H9 (cell line): ENCODE measurements around the gene USP47. TPM values are rescaled to one million over a fixed set of nuclear protein-coding genes. Genes with fewer than 3 reads are reported as not detected.

Experiments
- DNase-seq: peaks from one replicate; pipeline ENCODE4 v3.0.0-alpha.2; 2017
- H2AFZ ChIP-seq: one replicate; pipeline ENCODE4 v1.6.1; 2013; ENCODE audit warnings: mild to moderate bottlenecking, low read length, control low read depth, moderate library complexity
- H2AK5ac ChIP-seq: 2 replicates; pipeline ENCODE4 v1.6.1; 2013; ENCODE audit warnings: low read length, control low read depth, mixed read lengths; ENCODE audit not compliant: insufficient read length
- H2BK120ac ChIP-seq: one replicate; pipeline ENCODE4 v1.6.1; 2013; ENCODE audit warnings: low read depth, mild to moderate bottlenecking, low read length, control low read depth, inconsistent platforms; ENCODE audit not compliant: poor library complexity, severe bottlenecking
- H2BK12ac ChIP-seq: 2 replicates; pipeline ENCODE4 v1.6.1; 2013; ENCODE audit warnings: low read length, control low read depth, mixed read lengths, low read depth; ENCODE audit not compliant: insufficient read length
- H2BK15ac ChIP-seq: 2 replicates; pipeline ENCODE4 v1.6.1; 2013; ENCODE audit warnings: low read depth, low read length, control low read depth
- H2BK20ac ChIP-seq: one replicate; pipeline ENCODE4 v1.6.1; 2013; ENCODE audit warnings: low read depth, mild to moderate bottlenecking, low read length, control low read depth, inconsistent platforms; ENCODE audit not compliant: poor library complexity, severe bottlenecking
- H2BK5ac ChIP-seq: 2 replicates; pipeline ENCODE4 v1.6.1; 2013; ENCODE audit warnings: low read length, control low read depth, mixed read lengths; ENCODE audit not compliant: insufficient read length
- H3K14ac ChIP-seq: 2 replicates; pipeline ENCODE4 v1.6.1; 2013; ENCODE audit warnings: low read length, control low read depth; ENCODE audit not compliant: insufficient read depth
- H3K18ac ChIP-seq: 2 replicates; pipeline ENCODE4 v1.6.1; 2013; ENCODE audit warnings: low read depth, mild to moderate bottlenecking, mixed read lengths, low read length, control low read depth; ENCODE audit not compliant: insufficient read length
- H3K23ac ChIP-seq: 2 replicates; pipeline ENCODE4 v1.6.1; 2013; ENCODE audit warnings: low read length, control low read depth, mixed read lengths, low read depth; ENCODE audit not compliant: insufficient read length
- H3K23me2 ChIP-seq: 2 replicates; pipeline ENCODE4 v1.6.1; 2013; ENCODE audit warnings: low read depth, mild to moderate bottlenecking, mixed read lengths, low read length, control low read depth; ENCODE audit not compliant: insufficient read length, poor library complexity, severe bottlenecking
- H3K27ac ChIP-seq: 2 replicates; pipeline ENCODE4 v1.5.1; 2013; ENCODE audit warnings: low read length, control low read depth, mixed read lengths, low read depth; ENCODE audit not compliant: insufficient read length
- H3K27me3 ChIP-seq: 2 replicates; pipeline ENCODE4 v1.6.1; 2013; ENCODE audit warnings: low read length, control low read depth, inconsistent platforms; ENCODE audit not compliant: insufficient read depth
- H3K4ac ChIP-seq: 2 replicates; pipeline ENCODE4 v1.6.1; 2013; ENCODE audit warnings: low read depth, mild to moderate bottlenecking, control low read depth, inconsistent platforms, low read length, moderate library complexity
- H3K4me1 ChIP-seq: 2 replicates; pipeline ENCODE4 v1.6.1; 2013; ENCODE audit warnings: low read length, control low read depth, inconsistent platforms; ENCODE audit not compliant: insufficient read depth
- H3K4me2 ChIP-seq: 2 replicates; pipeline ENCODE4 v1.6.1; 2013; ENCODE audit warnings: low read length, control low read depth, mixed read lengths; ENCODE audit not compliant: insufficient read length, insufficient read depth
- H3K56ac ChIP-seq: 2 replicates; pipeline ENCODE4 v1.6.1; 2013; ENCODE audit warnings: low read depth, mild to moderate bottlenecking, mixed read lengths, low read length, control low read depth; ENCODE audit not compliant: insufficient read length
- H3K79me1 ChIP-seq: 2 replicates; pipeline ENCODE4 v1.6.1; 2013; ENCODE audit warnings: low read depth, mild to moderate bottlenecking, moderate library complexity, low read length, control low read depth, inconsistent platforms; ENCODE audit not compliant: insufficient read depth, poor library complexity, severe bottlenecking
- H3K79me2 ChIP-seq: 2 replicates; pipeline ENCODE4 v1.6.1; 2013; ENCODE audit warnings: low read length, control low read depth, inconsistent platforms; ENCODE audit not compliant: insufficient read depth
- H3K9ac ChIP-seq: 2 replicates; pipeline ENCODE4 v1.6.1; 2013; ENCODE audit warnings: low read length, control low read depth, mixed read lengths; ENCODE audit not compliant: insufficient read length; ENCODE audit errors: extremely low read depth
- H3K9me3 ChIP-seq: one replicate; pipeline ENCODE4 v1.6.1; 2013; ENCODE audit warnings: low read depth, low read length, inconsistent platforms; ENCODE audit not compliant: control insufficient read depth
- H3T11ph ChIP-seq: one replicate; pipeline ENCODE4 v1.6.1; 2013; ENCODE audit warnings: mild to moderate bottlenecking, low read length, control low read depth, inconsistent platforms
- H4K20me1 ChIP-seq: one replicate; pipeline ENCODE4 v1.6.1; 2013; ENCODE audit not compliant: control insufficient read depth, insufficient read length, insufficient read depth
- H4K5ac ChIP-seq: 2 replicates; pipeline ENCODE4 v1.6.1; 2013; ENCODE audit warnings: low read depth, mild to moderate bottlenecking, mixed read lengths, low read length, control low read depth; ENCODE audit not compliant: insufficient read length
- H4K8ac ChIP-seq: replicated peaks from 2 replicates; pipeline ENCODE4 v1.6.1; 2013; ENCODE audit warnings: low read length, control low read depth, mixed read lengths, low read depth; ENCODE audit not compliant: insufficient read length
- H4K91ac ChIP-seq: 2 replicates; pipeline ENCODE4 v1.6.1; 2013; ENCODE audit warnings: low read depth, mild to moderate bottlenecking, moderate library complexity, mixed read lengths, low read length, control low read depth; ENCODE audit not compliant: insufficient read length
- H3K27ac Mint-ChIP-seq, 3 experiments: 2 replicates in 2 of 3; 3 replicates in 1 of 3; pipeline ENCODE4 v1.8.0; 2020 to 2021; ENCODE audit warnings: mixed read lengths in 3 of 3, mild to moderate bottlenecking in 1 of 3, moderate library complexity in 1 of 3
- H3K27me3 Mint-ChIP-seq: 2 replicates; pipeline ENCODE4 v1.8.0; 2021; ENCODE audit warnings: low read depth, mild to moderate bottlenecking, moderate library complexity, mixed read lengths
- H3K36me3 Mint-ChIP-seq, 3 experiments: 2 replicates in 2 of 3; 3 replicates in 1 of 3; pipeline ENCODE4 v1.8.0; 2020 to 2021; ENCODE audit warnings: low read depth in 3 of 3, mixed read lengths in 3 of 3; ENCODE audit not compliant: insufficient read depth in 1 of 3
- H3K4me1 Mint-ChIP-seq, 2 experiments: 2 replicates each; pipeline ENCODE4 v1.8.0; 2020; ENCODE audit warnings: mixed read lengths in 2 of 2
- H3K4me3 Mint-ChIP-seq, 2 experiments: 2 replicates in 1 of 2; 3 replicates in 1 of 2; pipeline ENCODE4 v1.8.0; 2020 to 2021; ENCODE audit warnings: mild to moderate bottlenecking in 2 of 2, mixed read lengths in 2 of 2, moderate library complexity in 1 of 2
- H3K9me3 Mint-ChIP-seq, 2 experiments: 2 replicates in 1 of 2; 3 replicates in 1 of 2; pipeline ENCODE4 v1.8.0; 2020; ENCODE audit warnings: mild to moderate bottlenecking in 2 of 2, mixed read lengths in 2 of 2, moderate library complexity in 1 of 2
- CTCF ChIP-seq: fragments of 200-600 bp; sonication (generic); conservative IDR thresholded peaks from 3 replicates; pipeline ENCODE4 v1.8.0; 2021; ENCODE audit warnings: antibody characterized with exemption, mild to moderate bottlenecking
- WGBS: extraction: QIAGEN DNeasy Blood & Tissue Kit; methylation state at CpG from one replicate; pipeline ENCODE4 v1.1.7; 2013; ENCODE audit warnings: missing lambda C conversion rate, low lambda C conversion rate, mixed read lengths; ENCODE audit not compliant: insufficient read length; ENCODE audit errors: extremely low coverage; 5-methylcytosine and 5-hydroxymethylcytosine counted together
- total RNA-seq: library from RNA; stranded (reverse); gene quantifications from 2 replicates; pipeline ENCODE4 v1.2.1, GENCODE V29; 2021

The USP47 gene
- total RNA-seq, 1 experiment from 2014 or later: 26.7 TPM

GRCh38 chr11:11808992-11809615, 32.7 kb upstream of the USP47 start:
- DNase-seq: no peak
- H3K18ac ChIP-seq: no peak overlapping the region

More at GRCh38 chr11:11808992-11809615, 32.7 kb upstream of the USP47 start:
- TF ChIP-seq CTCF: no peak
- H3K9ac ChIP-seq: no peak overlapping the region
- no peak overlapping the region for H2BK120ac ChIP-seq
- no peaks in the 10 kb centered on the region for H3K9me3 ChIP-seq
- H3K27ac ChIP-seq: no peak overlapping the region
- H3K14ac ChIP-seq: no peak overlapping the region
- no CpG with 5 or more reads among the region's 4 CpGs for WGBS
- H3K4me2 ChIP-seq: no peak overlapping the region
- Mint-ChIP-seq H3K27ac (peak overlapping the region in 1 of 3 experiments; percentile 68; a peak in 1 of 7 replicates), H3K36me3 (no peaks in the 10 kb centered on the region), H3K27me3 (no peaks in the 10 kb centered on the region), H3K9me3 (peaks cover 0 to 3% of the 10 kb centered on the region in 2 experiments; a peak in 2 of 5 replicates), H3K4me3 (no peak overlapping the region), H3K4me1 (0 out of 4 replicates have a peak, but pooled peaks cover 0 to 3% of the 10 kb centered on the region in 2 experiments)
- no peak overlapping the region for H2BK5ac ChIP-seq
- no peaks in the 10 kb centered on the region for H3K79me2 ChIP-seq
- no peak overlapping the region for H3K23ac ChIP-seq
- H2AK5ac ChIP-seq: no peak overlapping the region
- no peak overlapping the region for H2AFZ ChIP-seq
- no peak overlapping the region for H3K56ac ChIP-seq
- no peak overlapping the region for H2BK12ac ChIP-seq
- H3K23me2 ChIP-seq: no peaks in the 10 kb centered on the region
- H3T11ph ChIP-seq: no peak overlapping the region
- no peak overlapping the region for H4K91ac ChIP-seq
- H2BK20ac ChIP-seq: no peak overlapping the region
- H3K27me3 ChIP-seq: no peaks in the 10 kb centered on the region
- no peak overlapping the region for H4K8ac ChIP-seq
- no peaks in the 10 kb centered on the region for H3K79me1 ChIP-seq
- no peaks in the 10 kb centered on the region for H3K4me1 ChIP-seq
- no peak overlapping the region for H2BK15ac ChIP-seq
- no peak overlapping the region for H4K5ac ChIP-seq
- H3K4ac ChIP-seq: no peak overlapping the region
- no peaks in the 10 kb centered on the region for H4K20me1 ChIP-seq
